Stimulated activated CD4-positive, alpha-beta T cell treated with anti-CD3 and anti-CD28 coated beads, TNF-alpha, amount 100 ng/mL, for 4 hours (primary cell): ENCODE data around the gene FANCE.

Experiments
- DNase-seq, 3 experiments: peaks; one replicate each; pipeline ENCODE4 v3.0.0-alpha.2; 2020; ENCODE audit warnings: low read depth in 3 of 3

The FANCE gene, protein sequence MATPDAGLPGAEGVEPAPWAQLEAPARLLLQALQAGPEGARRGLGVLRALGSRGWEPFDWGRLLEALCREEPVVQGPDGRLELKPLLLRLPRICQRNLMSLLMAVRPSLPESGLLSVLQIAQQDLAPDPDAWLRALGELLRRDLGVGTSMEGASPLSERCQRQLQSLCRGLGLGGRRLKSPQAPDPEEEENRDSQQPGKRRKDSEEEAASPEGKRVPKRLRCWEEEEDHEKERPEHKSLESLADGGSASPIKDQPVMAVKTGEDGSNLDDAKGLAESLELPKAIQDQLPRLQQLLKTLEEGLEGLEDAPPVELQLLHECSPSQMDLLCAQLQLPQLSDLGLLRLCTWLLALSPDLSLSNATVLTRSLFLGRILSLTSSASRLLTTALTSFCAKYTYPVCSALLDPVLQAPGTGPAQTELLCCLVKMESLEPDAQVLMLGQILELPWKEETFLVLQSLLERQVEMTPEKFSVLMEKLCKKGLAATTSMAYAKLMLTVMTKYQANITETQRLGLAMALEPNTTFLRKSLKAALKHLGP

DNA sequence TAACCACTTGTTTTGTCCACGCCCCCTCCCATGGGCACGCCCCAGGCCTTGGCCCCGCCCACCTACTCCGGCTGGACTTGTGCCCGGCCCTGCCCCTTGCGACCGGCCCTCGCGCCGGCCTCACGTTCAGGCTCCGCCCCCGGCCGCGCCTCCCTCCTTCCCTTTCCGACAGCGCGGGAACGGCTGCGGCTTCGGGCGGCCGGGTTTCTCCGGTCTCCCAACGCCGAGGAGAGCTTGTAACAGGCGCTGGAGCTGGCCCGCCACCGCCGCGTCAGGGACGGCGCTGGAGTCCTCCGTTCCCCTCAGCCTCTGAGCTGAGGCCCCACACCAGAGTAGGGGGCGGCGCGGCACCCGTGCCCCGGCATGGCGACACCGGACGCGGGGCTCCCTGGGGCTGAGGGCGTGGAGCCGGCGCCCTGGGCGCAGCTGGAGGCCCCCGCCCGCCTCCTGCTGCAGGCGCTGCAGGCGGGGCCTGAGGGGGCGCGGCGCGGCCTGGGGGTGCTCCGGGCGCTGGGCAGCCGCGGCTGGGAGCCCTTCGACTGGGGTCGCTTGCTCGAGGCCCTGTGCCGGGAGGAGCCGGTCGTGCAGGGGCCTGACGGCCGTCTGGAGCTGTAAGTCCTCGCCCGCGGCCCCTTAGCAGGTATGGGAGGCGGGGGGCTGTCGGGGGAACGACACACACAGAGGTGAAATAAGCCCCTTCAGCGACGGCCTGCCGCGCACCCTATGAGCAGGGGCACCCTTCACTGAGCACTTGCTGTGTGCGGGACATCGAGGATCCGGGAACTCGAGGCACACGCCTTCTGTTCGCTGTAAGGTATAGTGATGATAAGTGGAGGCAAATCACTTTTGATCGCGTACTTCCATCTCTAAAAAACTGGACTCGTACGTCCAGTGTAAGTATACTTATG, at the start of gene FANCE:
TSS of gene FANCE (plus strand) at position 156 of the 908 bp plus-strand sequence. CDS start at position 364, 208 bp downstream.
- peak; percentile 76 to 89 (median 78) for DNase-seq

DNA sequence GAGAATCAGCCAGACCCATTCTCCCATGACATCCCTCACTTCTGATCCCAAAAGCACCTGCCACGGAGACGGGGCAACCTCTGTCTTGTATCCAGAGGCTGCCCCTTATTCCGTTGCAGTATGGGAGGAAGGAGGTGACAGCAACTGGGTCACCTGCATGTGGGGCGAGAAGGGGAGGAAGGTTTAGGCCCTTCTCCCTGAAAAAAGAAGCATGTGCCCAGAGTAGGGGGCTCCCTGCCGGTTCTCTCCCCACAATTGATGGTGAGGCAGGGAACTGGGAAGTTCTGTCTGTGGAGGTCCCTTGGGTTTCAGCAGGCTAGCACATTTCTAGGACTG, 49.3 kb upstream of the FANCE start:
- DNase-seq: no peak

DNA sequence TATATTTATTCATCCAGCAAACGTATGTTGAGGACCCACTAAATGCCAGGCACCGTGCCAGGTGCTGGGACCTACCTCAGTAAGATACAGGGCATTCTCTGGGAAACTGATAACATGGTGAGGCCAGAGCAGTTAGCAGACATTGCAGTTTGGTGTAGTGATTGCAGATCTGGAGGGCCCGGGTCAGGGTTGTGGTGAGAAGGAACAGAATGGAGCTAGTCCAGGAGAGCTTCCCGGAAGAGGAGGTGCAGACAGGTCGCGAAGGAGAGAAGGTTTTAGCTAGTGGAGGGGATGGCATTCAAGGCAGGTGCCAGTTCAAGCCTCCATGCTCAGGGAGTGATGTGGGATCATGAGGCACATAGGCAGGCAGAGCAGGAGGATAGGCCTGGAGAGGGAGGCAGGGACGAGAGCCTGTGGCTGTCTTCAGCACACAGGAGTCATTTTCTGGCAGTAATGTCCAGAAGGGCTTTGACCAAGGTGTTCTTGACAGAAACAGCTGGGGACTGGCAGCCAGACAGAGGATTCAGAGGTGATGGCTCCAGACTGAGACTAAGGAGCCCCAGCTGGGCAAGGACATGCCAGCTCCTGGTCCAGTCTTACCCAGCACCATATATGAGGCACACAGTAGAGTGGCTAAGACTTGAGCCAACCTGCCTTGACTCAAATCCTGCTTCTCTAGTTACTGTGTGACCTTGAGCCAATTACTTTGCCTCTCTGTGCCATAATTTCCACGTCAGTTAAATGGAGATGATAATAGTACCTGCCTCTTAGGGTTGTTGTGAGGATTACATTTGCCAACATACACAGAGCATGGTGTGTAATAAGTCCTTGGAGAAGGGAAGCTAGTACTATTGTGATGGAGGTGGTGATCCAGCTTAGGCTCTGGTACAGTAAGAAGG, 48.3 kb upstream of the FANCE start:
- no peak for DNase-seq

DNA sequence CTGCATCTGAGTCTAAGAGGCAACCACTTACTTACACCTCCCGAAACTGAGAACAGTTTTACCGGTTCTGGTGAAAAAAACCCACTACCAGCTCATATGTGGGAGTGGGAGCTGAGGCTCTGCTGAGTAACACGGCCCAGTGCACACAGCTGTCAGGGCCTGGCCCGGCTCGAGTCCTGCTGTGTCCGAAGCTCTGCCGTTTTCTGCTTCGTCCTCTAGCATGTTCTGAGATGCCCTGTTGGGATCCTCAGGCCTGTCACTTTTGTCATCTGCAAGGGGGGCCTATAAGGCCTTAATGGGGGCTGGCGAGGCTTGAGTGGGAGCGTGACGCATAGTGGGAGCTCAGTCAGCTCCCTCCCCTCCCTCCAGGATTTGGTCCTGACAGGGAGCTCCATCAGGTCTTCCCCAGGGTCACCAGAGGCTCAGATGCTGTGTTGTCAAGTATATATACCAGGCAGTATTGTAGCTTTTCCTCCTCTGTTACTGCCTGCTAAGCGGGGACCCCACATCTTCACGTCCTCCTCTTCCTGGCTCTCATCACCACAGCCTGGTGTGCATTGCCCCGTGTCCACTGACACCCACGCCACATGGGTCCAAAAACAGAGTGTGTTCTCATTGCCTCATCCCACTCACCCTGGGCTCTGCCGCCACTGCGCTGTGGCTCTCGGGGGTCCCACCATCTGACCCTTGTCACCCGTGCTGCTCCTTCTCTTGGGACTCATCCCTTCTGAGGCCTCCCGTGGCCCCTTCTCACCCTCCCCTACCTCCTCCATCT, 45.2 kb upstream of the FANCE start:
- no peak for DNase-seq

DNA sequence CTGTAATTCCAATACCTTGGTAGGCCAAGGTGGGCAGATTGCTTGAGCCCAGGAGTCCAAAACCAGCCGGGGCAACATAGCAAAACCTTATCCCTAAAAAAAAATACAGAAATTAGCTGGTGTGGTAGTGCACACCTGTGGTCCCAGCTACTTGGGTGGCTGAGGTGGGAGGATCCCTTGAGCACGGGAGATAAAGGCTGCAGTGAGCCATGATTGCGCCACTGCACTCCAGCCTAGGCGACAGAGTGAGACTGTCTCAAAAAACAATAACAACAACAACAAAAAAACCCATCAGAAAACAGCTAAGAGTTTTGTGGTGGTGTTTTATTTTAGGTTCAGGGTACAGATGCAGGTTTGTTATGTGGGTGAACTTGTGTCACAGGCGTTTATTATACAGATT, 42.9 kb upstream of the FANCE start:
- DNase-seq: no peak

DNA sequence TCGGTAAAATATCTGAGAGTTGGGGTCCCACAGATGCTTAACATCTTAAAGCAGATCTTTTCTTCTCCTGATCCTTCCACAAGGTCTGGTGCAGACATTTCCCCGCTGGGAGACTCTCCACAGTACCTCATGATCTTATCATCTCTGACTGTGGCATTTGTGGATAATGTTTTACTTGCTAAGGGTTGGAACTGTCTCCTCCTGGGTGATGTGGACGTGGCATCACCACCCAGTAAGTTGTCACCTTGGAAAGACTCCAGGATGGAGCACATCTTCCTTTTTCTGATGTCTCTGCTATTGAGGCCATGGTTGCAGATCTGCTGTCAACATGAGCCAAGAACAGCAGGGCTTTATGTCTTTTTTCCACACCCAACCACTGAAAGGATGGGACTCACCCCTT, 42.0 kb upstream of the FANCE start:
- no peak for DNase-seq

DNA sequence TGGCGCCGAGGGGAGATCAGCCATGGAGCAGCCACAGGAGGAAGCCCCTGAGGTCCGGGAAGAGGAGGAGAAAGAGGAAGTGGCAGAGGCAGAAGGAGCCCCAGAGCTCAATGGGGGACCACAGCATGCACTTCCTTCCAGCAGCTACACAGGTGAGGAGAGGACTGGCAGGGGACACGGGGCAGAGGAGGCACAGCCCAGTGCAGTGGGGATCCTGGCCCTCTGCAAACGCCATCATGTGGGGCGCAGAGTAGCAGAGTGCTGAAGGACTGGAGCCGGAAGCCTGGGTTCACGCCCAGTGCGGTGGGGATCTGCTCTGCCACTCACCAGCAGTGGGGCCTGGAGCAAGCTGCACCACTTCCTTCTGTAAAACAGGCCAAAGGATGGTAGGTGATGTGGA, 41.1 kb upstream of the FANCE start:
- DNase-seq: no peak

DNA sequence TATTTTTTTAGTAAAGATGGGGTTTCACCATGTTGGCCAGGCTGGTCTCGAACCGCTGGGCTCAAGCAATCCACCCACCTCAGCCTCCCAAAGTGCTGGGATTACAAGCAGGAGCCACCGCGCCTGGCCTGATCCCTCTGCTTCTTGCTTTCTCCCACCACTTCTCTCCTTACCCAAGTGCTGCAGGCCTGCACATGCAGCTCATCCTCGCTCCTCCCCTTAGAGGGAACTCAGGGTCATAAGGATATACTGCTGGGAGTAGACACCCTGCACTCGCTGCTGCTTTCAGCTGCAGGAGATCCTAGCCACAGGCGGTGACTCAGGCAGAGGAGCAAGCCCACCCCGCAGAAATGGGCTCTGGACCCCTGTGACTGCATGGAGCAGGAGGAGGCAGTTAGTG, 40.0 kb upstream of the FANCE start:
- no peak for DNase-seq

DNA sequence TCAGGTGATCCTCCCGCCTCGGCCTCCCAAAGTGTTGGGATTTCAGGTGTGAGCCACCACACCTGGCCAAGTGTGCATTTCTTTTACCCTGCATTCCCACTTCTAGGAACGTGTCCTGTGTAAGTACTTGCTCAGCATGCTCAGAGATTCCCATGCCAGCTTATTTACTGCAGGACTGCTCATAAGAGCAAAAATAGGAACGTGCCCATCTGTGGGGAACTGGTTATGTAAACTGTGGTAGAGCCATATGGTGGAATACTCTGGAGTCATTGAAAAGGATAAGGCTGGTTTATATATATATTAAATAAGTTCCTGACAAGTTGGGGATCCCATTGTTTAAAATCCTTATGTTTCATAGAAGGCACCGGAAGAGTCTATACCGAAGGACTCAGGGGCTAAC, 38.2 kb upstream of the FANCE start:
- DNase-seq: no peak

DNA sequence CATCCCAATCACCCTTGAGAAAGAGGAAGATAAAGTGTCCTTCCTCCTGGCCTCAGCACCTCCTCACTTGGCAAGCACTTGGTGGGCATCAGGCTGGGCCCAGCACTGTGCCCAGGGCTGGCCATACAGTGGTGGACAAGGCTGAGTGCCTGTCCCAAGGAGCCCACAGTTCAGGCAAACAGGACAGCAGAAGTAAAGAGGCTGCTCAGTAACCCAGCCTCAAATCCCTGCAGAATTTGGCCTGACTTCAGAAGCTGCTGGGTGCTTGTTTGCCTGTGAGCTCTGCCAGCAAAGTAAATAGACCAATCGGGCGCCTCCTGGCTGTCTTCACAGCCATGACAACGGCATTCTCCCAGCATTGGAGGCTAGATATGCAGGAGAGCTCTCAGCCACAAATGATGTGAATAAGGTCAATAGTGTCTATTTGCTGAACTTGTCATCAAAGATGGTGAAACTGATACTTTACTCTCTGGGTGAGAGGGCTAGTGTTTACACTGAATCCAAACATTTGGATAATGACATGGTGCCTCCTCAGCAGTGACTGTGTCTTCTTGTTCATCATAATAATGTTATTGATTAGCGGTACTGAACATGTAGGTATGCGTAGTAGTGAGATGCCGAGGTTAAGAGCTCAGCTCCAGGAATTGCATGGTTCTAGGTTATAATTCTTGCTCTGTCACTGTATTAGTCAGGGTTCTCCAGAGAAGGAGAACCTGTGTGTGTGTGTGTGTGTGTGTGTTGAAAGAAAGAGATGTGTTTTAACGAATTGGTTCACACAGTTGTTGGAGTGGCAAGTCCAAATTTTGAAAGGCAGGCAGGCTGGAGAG, 36.9 kb upstream of the FANCE start:
- peak in 1 of 3 experiments; percentile 9 for DNase-seq

DNA sequence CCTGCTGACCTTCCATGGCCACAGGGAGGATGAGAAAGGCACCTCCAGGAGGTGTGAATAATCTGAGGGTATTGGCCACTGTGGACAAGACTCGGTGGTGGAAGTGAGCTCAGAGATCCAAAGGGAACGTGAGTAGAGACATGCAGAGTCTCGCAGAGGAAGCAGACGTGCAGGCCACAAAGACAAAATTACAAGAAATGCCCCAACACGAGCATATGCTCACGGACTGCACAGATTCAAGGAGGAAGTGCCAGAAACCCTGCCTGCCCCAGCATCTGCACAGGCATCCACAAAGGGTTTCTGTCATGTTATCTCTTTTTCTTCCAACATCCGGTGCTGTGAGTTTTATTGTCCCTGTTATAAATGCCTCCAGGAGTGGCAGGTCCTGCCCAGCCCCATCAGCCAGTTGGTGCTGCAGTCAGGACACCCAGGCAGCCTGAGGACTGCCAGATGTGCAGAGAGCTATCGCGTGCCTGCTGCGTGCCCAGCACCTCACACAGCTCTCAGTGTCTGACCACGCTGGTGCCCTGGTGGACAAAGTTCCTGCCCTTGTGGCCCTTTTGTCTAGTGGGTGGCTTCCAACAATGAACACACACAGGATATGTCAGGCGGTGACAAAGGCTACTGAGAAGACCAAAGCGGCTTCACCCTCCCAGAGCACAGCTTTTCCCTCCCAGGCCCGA, 34.0 kb upstream of the FANCE start:
- DNase-seq: no peak

DNA sequence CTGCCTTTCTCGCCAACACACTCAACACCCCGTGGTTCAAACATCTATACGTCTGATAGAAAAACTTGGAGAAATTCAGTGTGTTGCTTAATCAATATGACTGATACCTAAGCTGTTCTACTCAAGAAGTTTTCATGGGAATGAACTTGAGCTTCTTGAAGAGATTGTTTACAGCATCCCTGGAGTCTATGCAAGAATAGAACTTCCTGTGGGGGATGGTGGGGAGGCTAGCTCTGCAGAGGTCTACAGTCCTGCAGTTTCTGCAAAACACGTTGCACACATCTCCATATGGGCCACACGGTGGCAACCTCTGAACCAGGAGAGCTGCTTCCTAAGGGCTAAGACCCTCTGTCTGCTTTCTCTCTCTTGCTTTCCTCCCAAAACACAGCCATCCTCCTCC, 32.7 kb upstream of the FANCE start:
- DNase-seq: no peak

DNA sequence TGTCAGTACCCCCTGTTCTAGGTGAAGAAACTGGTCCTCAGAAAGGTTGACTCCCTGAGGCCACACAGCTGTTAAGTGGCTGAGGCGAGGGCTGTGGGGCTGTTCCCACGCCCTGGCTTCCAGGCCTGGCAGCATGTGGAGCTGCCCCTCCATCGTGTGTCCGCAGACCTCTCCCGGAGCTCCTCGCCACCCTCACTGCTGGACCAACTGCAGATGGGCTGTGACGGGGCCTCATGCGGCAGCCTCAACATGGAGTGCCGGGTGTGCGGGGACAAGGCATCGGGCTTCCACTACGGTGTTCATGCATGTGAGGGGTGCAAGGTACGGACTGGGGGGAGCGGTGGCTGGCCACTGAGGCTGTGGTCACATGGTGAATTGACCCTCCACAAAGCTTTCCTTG, 32.2 kb upstream of the FANCE start:
- DNase-seq: no peak

DNA sequence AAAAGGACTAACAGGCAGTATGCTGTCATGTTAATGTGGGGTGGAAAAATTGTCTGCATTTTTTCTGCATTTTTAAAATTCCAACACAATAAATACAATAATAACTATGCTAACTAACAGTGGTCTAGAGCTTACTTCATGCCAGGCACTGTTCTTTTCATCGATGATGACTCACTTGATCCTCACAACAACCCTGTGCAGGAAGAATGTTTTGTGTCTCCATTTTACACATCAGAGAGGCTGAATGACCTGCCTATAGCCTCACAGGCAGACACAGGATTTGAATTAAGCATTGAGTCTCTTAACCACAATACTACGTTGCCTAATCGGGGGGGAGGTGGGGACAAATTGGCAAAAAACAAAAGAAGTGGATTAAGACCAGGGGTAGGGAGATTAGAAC, 26.9 kb upstream of the FANCE start:
- no peak for DNase-seq

DNA sequence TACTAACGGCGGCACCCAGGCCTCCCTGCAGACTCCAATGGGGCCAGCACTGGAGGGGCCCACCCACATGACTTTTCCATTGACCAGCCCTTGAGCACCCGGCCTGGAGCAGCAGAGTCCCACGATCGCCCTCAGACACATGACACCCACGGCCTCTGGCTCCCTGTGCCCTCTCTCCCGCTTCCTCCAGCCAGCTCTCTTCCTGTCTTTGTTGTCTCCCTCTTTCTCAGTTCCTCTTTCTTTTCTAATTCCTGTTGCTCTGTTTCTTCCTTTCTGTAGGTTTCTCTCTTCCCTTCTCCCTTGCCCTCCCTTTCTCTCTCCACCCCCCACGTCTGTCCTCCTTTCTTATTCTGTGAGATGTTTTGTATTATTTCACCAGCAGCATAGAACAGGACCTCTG, 26.1 kb upstream of the FANCE start:
- DNase-seq: no peak

DNA sequence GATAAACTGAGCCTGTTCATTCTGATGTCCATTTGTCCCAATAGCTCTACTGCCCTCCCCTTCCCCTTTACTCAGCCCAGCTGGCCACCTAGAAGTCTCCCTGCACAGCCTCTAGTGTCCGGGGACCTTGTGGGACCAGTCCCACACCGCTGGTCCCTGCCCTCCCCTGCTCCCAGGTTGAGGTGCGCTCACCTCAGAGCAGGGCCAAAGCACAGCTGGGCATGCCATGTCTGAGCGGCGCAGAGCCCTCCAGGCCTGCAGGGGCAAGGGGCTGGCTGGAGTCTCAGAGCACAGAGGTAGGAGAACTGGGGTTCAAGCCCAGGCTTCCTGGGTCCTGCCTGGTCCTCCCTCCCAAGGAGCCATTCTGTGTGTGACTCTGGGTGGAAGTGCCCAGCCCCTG, 24.7 kb upstream of the FANCE start:
- no peak for DNase-seq

DNA sequence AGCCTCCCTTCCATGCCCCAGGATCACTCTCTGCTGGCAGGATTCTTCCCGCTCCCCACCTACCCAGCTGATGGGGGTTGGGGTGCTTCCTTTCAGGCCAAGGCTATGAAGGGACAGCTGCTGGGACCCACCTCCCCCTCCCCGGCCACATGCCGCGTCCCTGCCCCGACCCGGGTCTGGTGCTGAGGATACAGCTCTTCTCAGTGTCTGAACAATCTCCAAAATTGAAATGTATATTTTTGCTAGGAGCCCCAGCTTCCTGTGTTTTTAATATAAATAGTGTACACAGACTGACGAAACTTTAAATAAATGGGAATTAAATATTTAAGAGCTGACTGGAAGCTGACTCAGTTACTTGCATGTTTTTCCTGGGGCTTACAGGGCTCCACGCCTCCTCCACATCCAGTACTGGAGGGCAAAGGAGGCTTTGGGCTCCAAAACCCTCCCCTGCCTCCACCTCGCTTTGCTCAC, 24.3 kb upstream of the FANCE start:
- no peak for DNase-seq

DNA sequence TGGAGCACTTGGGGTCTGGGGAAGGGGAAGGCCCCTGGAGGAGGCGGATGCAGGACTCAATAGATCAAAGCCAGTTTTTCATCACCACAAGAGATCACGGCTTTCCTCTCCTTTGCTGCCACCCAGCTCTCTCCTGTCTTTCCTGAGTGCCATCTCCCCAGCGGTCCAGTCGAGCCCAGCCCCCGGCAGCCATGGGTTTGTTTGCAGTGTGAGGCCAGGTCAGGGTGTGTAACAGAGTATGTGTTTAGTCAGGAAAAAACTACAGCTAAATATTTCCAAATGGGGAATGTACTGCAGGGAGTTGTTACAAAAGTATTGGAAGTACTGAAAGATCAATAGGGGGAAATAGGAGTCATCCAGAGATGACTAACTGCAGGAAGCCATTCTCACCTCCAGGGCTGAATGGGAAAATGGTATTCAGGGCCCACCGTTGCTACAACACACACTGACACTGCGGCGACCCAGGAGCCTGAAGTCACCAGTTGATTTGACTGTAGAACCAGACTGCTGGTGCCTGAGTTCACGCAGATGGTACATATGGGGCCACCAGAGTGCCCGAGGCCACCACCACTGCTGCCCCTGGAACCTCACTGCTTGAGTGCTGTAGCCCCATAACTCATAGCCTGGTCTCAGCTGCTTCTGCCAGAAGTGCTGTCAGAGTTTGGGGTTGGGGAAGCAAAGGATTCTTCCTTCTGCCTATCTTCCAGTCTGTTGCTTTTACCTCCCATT, 23.6 kb upstream of the FANCE start:
- DNase-seq: no peak

DNA sequence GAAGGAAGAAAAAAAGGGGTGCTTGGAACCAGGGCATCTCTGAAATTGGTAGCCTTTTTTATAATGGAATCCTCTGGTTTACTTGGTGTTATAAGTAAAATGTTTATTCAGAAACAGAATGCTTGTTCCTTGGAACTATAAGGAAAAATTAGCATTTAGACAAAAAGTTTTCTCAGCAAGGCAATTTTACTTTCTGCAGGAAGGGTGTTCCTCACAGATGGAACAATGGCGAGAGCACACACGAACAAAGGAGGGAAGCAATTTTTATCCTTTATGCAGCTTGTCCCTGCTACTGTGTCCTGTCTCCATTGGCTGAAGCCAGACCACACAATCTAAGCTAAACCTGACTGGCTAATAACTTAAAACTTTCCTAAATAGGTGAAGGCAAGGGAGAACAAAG, 22.7 kb upstream of the FANCE start:
- no peak for DNase-seq
